Colonic mucosa (tissue), 4 donors: ENCODE measurements around the gene SLC3A2. TPM values are rescaled to one million over a fixed set of nuclear protein-coding genes. Genes with fewer than 3 reads are reported as not detected.
A peak's percentile ranks its signal among the peaks of the same experiment; 100 is the strongest.

Source experiments
- DNase-seq: peaks from one replicate; pipeline ENCODE4 v3.0.0-alpha.2; 2020
- H3K27ac ChIP-seq: fragments of 200-600 bp; one replicate; pipeline ENCODE4 v1.8.0; 2021
- H3K27me3 ChIP-seq: fragments of 200-600 bp; one replicate; pipeline ENCODE4 v1.8.0; 2021
- H3K36me3 ChIP-seq: fragments of 200-600 bp; one replicate; pipeline ENCODE4 v1.8.0; 2021
- H3K4me1 ChIP-seq: fragments of 200-600 bp; one replicate; pipeline ENCODE4 v1.8.0; 2021; ENCODE audit warnings: mild to moderate bottlenecking
- H3K4me3 ChIP-seq: fragments of 200-600 bp; one replicate; pipeline ENCODE4 v1.8.0; 2021
- H3K9ac ChIP-seq, 2 donors: one replicate each; pipeline ENCODE4 v1.7.0; 2013; ENCODE audit warnings: control low read depth in 2 of 2, low read depth in 2 of 2, low read length in 2 of 2
- H3K9me3 ChIP-seq: fragments of 200-600 bp; one replicate; pipeline ENCODE4 v1.8.0; 2021
- intact Hi-C: fragments of 100-400 bp; cut with DNase I; formaldehyde crosslinking; loops from one replicate; pipeline ENCODE4 v1.14.1; 2022
- total RNA-seq, 2 donors: library from RNA; stranded (reverse); fragmentation: NEBNext Ultra II Directional in 1 of 2; extraction: Animal tissue kit (Norgen Biotek cat#: 25700) in 1 of 2; gene quantifications; one replicate each; pipeline ENCODE4 v1.2.1, GENCODE V29; 2021
- TF ChIP-seq, protein P1 (sequence below): fragments of 200-600 bp; IDR thresholded peaks from one replicate; pipeline ENCODE4 v1.8.0; 2022; ENCODE audit warnings: antibody characterized with exemption, mild to moderate bottlenecking
- donor health status: healthy.
- donor health status: DM: no; HTN: no; CAD: no.
- donor health status: DM: no; HTN: no; CAD: no.

SLC3A2 gene
- total RNA-seq, 2 donors from 2014 or later: 70.4 to 116 TPM

DNA sequence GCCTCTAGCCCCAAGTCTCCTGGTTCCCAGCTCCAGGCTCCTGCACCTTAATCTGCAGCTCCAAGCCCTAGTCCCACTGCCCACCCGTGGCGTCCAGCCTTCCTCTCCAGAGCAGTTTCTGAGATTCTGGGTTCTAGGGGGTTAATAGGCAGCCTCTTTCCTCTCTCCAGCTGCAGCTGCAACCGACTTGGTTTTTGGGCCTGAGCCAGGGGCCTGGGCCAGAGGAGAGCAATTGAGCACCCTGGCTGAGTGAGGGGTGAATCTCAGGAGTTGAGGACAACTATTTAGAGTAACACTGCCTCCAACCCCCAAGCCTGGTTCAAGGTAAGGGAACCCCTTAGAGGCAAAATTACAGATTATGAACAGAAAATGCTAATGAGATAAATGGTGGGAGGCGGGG lies 49.5 kb downstream of the SLC3A2 start:
- Histone ChIP-seq H3K9ac (no peak overlapping the region), H3K36me3 (no peaks in the 10 kb centered on the region), H3K27me3 (peaks cover 28% of the 10 kb centered on the region), H3K27ac (no peak overlapping the region), H3K4me1 (no peaks in the 10 kb centered on the region), H3K9me3 (no peaks in the 10 kb centered on the region), H3K4me3 (no peak overlapping the region)
- TF ChIP-seq, protein P1, sequence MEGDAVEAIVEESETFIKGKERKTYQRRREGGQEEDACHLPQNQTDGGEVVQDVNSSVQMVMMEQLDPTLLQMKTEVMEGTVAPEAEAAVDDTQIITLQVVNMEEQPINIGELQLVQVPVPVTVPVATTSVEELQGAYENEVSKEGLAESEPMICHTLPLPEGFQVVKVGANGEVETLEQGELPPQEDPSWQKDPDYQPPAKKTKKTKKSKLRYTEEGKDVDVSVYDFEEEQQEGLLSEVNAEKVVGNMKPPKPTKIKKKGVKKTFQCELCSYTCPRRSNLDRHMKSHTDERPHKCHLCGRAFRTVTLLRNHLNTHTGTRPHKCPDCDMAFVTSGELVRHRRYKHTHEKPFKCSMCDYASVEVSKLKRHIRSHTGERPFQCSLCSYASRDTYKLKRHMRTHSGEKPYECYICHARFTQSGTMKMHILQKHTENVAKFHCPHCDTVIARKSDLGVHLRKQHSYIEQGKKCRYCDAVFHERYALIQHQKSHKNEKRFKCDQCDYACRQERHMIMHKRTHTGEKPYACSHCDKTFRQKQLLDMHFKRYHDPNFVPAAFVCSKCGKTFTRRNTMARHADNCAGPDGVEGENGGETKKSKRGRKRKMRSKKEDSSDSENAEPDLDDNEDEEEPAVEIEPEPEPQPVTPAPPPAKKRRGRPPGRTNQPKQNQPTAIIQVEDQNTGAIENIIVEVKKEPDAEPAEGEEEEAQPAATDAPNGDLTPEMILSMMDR: no peak
- intact Hi-C loops: no loop called here
- DNase-seq: no peak

DNA sequence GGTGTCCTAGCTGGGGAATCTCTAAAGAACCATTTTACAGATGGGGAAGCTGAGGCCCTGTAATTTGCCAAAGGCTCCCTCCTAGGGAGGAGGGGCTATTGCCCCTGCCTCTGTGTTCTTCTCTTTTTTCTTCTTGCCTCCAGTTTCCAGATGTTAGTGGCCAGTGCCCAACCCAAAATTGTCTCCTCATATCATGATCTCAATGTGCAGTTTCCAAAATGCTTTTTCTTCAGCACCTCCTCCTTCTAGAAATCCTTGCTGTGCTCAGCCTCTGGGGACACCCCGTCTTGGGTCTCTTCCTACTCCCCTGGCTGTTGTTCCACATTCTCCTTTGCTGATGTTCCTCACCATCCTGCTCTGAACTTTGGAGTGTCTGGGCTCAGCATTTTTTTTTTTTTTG lies 50.0 kb downstream of the SLC3A2 start:
- no peak for DNase-seq
- Histone ChIP-seq H3K9me3 (no peaks in the 10 kb centered on the region), H3K36me3 (no peaks in the 10 kb centered on the region), H3K4me3 (no peak overlapping the region), H3K27ac (no peak overlapping the region), H3K4me1 (no peaks in the 10 kb centered on the region), H3K9ac (no peak overlapping the region), H3K27me3 (peaks cover 23% of the 10 kb centered on the region)
- intact Hi-C loops: no loop called here
- TF ChIP-seq, protein P1: no peak

DNA sequence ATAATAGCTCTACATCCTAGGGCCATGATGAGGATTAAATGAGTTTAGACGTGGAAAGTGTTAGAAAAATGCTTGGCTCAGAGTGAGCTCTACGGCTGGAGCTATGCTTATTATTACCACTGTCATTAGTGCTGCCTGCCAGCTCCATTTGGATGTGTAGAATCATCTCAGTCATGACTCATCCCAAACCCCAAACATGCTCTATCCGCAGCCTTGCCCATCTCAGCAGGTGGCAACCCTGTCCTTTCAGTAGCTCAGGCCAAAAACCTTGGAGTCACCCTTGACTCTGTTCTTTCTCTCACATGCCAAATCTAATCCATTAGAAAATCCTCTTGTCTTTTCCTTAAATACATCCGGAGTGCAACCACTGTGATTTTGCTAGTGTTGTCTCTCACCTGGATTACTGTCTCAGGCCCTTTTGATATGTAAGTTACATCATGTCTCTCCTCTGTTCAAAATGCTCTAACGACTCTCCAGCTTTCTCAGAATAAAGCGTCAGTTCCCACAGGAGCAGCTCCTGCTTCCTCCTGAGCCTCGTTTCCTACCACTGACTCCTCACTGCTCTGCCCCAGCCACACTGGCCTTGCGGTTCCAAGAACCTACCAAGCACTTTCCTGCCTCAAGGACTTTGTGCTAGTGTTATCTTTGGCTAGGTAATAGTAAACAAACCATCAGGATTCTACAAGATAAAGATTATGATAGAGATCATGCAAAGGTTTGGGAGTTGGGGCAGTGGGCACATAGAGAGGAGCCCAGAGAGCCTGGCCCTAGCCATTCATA lies 51.0 kb downstream of the SLC3A2 start:
- Histone ChIP-seq H3K9ac (no peak overlapping the region), H3K4me3 (no peak overlapping the region), H3K27ac (no peak overlapping the region), H3K36me3 (no peaks in the 10 kb centered on the region), H3K9me3 (no peaks in the 10 kb centered on the region), H3K4me1 (no peaks in the 10 kb centered on the region), H3K27me3 (peaks cover 13% of the 10 kb centered on the region)
- TF ChIP-seq, protein P1: no peak
- intact Hi-C loops: no loop called here
- DNase-seq: no peak

DNA sequence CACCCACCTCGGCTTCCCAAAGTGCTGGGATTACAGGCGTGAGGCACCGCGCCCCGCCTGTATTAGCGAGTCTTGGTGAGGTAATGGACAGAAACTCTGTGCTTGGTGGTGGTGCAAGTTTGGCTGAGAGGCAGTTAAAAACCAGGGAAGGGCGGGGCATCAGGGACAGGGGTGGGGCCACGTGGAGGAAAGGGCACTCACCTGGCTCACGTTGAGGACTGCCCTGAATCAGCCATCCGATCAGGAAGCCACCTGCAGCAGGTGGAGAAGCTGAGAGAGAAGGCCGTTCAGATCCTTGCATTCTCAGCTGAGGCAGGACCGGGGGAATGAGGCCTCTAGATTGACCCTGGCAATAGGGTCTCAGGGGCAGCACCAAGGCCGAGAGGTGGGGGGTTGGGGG lies 52.6 kb downstream of the SLC3A2 start:
- no peaks in the 10 kb centered on the region for H3K4me1 ChIP-seq
- no peak overlapping the region for H3K27ac ChIP-seq
- no peaks in the 10 kb centered on the region for H3K9me3 ChIP-seq
- no peaks in the 10 kb centered on the region for H3K27me3 ChIP-seq
- no peak overlapping the region for H3K9ac ChIP-seq
- intact Hi-C loops: no loop called here
- DNase-seq: peak; percentile 46
- no peak overlapping the region for H3K4me3 ChIP-seq
- H3K36me3 ChIP-seq: no peaks in the 10 kb centered on the region
- TF ChIP-seq, protein P1: no peak

DNA sequence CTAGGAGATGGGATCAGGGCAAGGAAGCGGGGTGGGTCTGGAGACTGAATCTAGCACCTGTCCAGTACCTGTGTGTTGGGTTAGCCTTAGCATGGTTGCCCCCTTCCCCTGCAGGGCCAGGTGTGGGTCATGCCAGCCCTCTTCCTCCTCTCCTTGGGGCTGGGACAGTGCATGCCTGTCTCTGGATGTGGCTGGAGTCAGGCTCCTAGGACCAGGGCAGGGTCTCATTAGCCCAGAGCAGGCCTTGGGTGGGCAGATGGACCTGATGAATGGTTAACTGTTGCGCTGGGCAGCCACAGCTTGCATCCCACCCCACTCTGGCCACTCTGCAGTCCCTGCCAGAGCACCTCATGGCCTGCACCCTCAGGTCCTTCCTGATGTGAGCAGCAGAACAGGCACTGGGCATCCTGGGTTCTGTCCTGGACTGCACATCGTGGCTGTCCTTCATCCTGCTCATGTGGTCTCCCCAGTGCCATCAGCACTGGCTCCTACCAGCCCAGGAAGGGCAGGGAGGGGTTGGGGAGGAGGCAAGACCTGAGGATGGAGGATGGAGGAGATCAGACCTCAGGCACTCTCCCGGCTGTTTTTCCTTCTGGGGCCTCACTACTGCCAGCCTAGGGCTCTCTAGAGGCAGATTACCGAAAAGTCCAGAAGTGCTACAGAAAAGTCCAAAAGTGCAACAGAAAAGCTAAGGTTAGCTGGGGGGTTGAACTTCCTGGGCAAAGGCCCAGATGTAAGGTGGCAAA lies 53.2 kb downstream of the SLC3A2 start:
- Histone ChIP-seq H3K27ac (no peak overlapping the region), H3K27me3 (no peaks in the 10 kb centered on the region), H3K36me3 (no peaks in the 10 kb centered on the region), H3K9me3 (no peaks in the 10 kb centered on the region), H3K4me3 (no peak overlapping the region), H3K9ac (no peak overlapping the region), H3K4me1 (no peaks in the 10 kb centered on the region)
- no peak for DNase-seq
- TF ChIP-seq, protein P1: no peak
- intact Hi-C loops: no loop called here
